ENCODE measurements around the gene MLEC. TPM values are rescaled to one million over a fixed set of nuclear protein-coding genes. Genes with fewer than 3 reads are reported as not detected.
A peak's percentile ranks its signal among the peaks of the same experiment; 100 is the strongest.

Gene MLEC
- total and polyA plus RNA-seq, 2 of the 13 experiments (the other 11 are each of a cell fraction or from before 2014, with no cell fraction given) = 49.8 to 156 TPM

- TF ChIP-seq ZNF513 (CRISPR knock-in tag; conservative IDR thresholded peaks at IDR 0.05) (no peak), ZNF468 (CRISPR knock-in tag; IDR thresholded peaks at IDR 0.05) (no peak), SKI (IDR thresholded peaks at IDR 0.05; ENCODE audit: partially characterized antibody) (no peak), MBNL3 (CRISPR knock-in tag; conservative IDR thresholded peaks at IDR 0.05) (no peak), TIGD3 (CRISPR knock-in tag; IDR thresholded peaks at IDR 0.05; ENCODE audit: borderline replicate concordance) (no peak), STAG1 (CRISPR knock-in tag; IDR thresholded peaks at IDR 0.05) (no peak), CHCHD3 (CRISPR knock-in tag; IDR thresholded peaks at IDR 0.05) (no peak), ZNF276 (CRISPR knock-in tag; IDR thresholded peaks at IDR 0.05; ENCODE audit: low read depth) (no peak), ZNF792 (CRISPR knock-in tag; IDR thresholded peaks at IDR 0.05) (peak; percentile 35; the same call in 1 of the 2 replicates), ISL2 (CRISPR knock-in tag; IDR thresholded peaks at IDR 0.05) (0 out of 2 replicates have a peak, but pooled peaks have one; percentile 36), EP300 (IDR thresholded peaks at IDR 0.05; ENCODE audit: low read depth in 2 of 2, low read length in 2 of 2) (no peak), EP300 (CRISPR knock-in tag; IDR thresholded peaks at IDR 0.05; ENCODE audit: borderline replicate concordance) (no peak), ARHGAP35 (CRISPR knock-in tag; IDR thresholded peaks at IDR 0.05; ENCODE audit: borderline replicate concordance) (peak; percentile 86; the same call in 1 of the 2 replicates), GMEB2 (CRISPR knock-in tag; IDR thresholded peaks at IDR 0.05; ENCODE audit: low read depth) (no peak), ZNF10 (CRISPR knock-in tag; IDR thresholded peaks at IDR 0.05; ENCODE audit: borderline replicate concordance, low read depth) (no peak), RBM39 (IDR thresholded peaks at IDR 0.05; ENCODE audit: low read depth, low read length, poor library complexity, severe bottlenecking) (no peak), ZSCAN25 (CRISPR knock-in tag; IDR thresholded peaks at IDR 0.05) (no peak), HMGXB4 (CRISPR knock-in tag; IDR thresholded peaks at IDR 0.05; ENCODE audit: borderline replicate concordance in 1 of 2, low read depth in 1 of 2) (peak; percentile 18 to 67; a peak in 2 of 4 replicates)
Measured at GRCh38 chr12:120725659-120726509, 38.9 kb downstream of the MLEC start, which contains the start of gene ACADS (continued).
